Measurements from ENCODE around the gene CAPN5.

DNA sequence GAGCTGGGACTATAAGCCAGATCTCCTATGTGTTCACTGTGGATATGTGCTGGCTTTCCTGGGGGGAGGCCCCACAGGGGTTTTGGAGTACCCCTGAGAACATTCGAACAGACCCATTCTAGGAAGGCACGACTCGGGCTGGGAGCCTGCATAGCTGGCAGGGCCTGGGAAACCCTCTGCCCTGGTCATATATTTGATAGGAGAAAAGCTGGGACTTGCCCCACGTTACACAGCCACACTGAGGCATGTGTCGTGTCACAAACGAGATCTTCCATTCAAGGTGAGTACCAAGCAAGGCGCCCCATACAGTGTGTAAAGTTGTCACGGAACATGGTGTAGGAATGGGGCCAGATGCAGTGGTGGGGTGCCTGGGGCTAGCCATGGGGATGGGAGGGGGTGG, 72.4 kb downstream of the CAPN5 start:
- TF ChIP-seq, protein P1, sequence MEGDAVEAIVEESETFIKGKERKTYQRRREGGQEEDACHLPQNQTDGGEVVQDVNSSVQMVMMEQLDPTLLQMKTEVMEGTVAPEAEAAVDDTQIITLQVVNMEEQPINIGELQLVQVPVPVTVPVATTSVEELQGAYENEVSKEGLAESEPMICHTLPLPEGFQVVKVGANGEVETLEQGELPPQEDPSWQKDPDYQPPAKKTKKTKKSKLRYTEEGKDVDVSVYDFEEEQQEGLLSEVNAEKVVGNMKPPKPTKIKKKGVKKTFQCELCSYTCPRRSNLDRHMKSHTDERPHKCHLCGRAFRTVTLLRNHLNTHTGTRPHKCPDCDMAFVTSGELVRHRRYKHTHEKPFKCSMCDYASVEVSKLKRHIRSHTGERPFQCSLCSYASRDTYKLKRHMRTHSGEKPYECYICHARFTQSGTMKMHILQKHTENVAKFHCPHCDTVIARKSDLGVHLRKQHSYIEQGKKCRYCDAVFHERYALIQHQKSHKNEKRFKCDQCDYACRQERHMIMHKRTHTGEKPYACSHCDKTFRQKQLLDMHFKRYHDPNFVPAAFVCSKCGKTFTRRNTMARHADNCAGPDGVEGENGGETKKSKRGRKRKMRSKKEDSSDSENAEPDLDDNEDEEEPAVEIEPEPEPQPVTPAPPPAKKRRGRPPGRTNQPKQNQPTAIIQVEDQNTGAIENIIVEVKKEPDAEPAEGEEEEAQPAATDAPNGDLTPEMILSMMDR (IDR thresholded peaks at IDR 0.05; ENCODE audit: low read depth, low read length, missing input control) = no peak
- TF ChIP-seq RAD21 (IDR thresholded peaks at IDR 0.05) (no peak), TAF1 (conservative IDR thresholded peaks at IDR 0.05) (no peak), FOXA1 (IDR thresholded peaks at IDR 0.05) (no peak)

Data from liver (tissue), 3 donors.